SK-N-MC (cell line): ENCODE results near the gene DNAJC30.

ENCODE experiments used
- EZH2 ChIP-seq: fragments of 200-600 bp; sonication (generic); IDR thresholded peaks from one replicate; pipeline ENCODE4 v1.6.1; 2017; ENCODE audit warnings: antibody characterized with exemption
- FOXP2 ChIP-seq: optimal IDR thresholded peaks from 2 replicates; pipeline ENCODE3; 2011; ENCODE audit warnings: mild to moderate bottlenecking, moderate library complexity; ENCODE audit not compliant: insufficient read depth; ENCODE audit errors: extremely low read length, control extremely low read depth
- POLR2AphosphoS5 ChIP-seq: IDR thresholded peaks from 2 replicates; pipeline ENCODE4 v1.6.1; 2012; ENCODE audit warnings: mild to moderate bottlenecking, low read depth, low read length, borderline replicate concordance

GRCh38 chr7:73681031-73681430 is 2.2 kb downstream of the DNAJC30 start:
- TF ChIP-seq POLR2AphosphoS5 (no peak), EZH2 (no peak), FOXP2 (no peak)
